Stimulated activated naive CD8-positive, alpha-beta T cell treated with anti-CD3 and anti-CD28 coated beads, Interleukin-15, amount 100 ng/mL, for 72 hours (primary cell): ENCODE measurements around the gene RBM38.

ENCODE experiments used
- ATAC-seq: fragments of 150-1000 bp; cut with Tn5 transposase; 2 replicates; pipeline ENCODE4 v1.10.0; 2021; ENCODE audit warnings: mild to moderate bottlenecking, moderate library complexity
- DNase-seq, 2 donors: peaks; one replicate each; pipeline ENCODE4 v3.0.0; 2021 to 2022
- H3K27ac Mint-ChIP-seq, 2 donors: one replicate each; pipeline ENCODE4 v1.8.0; 2022; ENCODE audit warnings: mild to moderate bottlenecking in 2 of 2, mixed read lengths in 2 of 2, moderate library complexity in 2 of 2
- H3K27me3 Mint-ChIP-seq: one replicate; pipeline ENCODE4 v1.8.0; 2022; ENCODE audit warnings: mixed read lengths
- H3K4me1 Mint-ChIP-seq: one replicate; pipeline ENCODE4 v1.8.0; 2022; ENCODE audit warnings: mild to moderate bottlenecking, mixed read lengths
- H3K4me3 Mint-ChIP-seq, 2 donors: one replicate each; pipeline ENCODE4 v1.8.0; 2022; ENCODE audit warnings: mild to moderate bottlenecking in 2 of 2, mixed read lengths in 2 of 2, moderate library complexity in 1 of 2
- H3K9me3 Mint-ChIP-seq, 2 donors: one replicate each; pipeline ENCODE4 v1.8.0; 2022; ENCODE audit warnings: mixed read lengths in 2 of 2

The RBM38 gene

GRCh38 chr20:57383447-57384347, 7.5 kb upstream of the RBM38 start:
- ATAC-seq, result no peak
- H3K9me3 Mint-ChIP-seq, result no peaks in the 10 kb centered on the region
- peak overlapping the region; percentile 30 to 43 for H3K27ac Mint-ChIP-seq
- H3K4me3 Mint-ChIP-seq, result no peak overlapping the region
- no peak for DNase-seq
- peaks cover 22% of the 10 kb centered on the region for H3K4me1 Mint-ChIP-seq
- no peaks in the 10 kb centered on the region for H3K27me3 Mint-ChIP-seq

GRCh38 chr20:57384486-57384885, 6.7 kb upstream of the RBM38 start:
- ATAC-seq (no peak), DNase-seq (no peak)
- H3K27ac Mint-ChIP-seq, result peak overlapping the region in 1 of 2 donors; percentile 35
- H3K4me1 Mint-ChIP-seq, result peaks cover 24% of the 10 kb centered on the region
- H3K27me3 Mint-ChIP-seq, result no peaks in the 10 kb centered on the region
- H3K9me3 Mint-ChIP-seq, result no peaks in the 10 kb centered on the region
- H3K4me3 Mint-ChIP-seq, result no peak overlapping the region

GRCh38 chr20:57384953-57385761, 6.0 kb upstream of the RBM38 start:
- Mint-ChIP-seq H3K4me3 (no peak overlapping the region), H3K4me1 (peaks cover 30% of the 10 kb centered on the region)

GRCh38 chr20:57385940-57386339, 5.3 kb upstream of the RBM38 start:
- DNase-seq (no peak), ATAC-seq (no peak)
- Mint-ChIP-seq H3K27me3 (no peaks in the 10 kb centered on the region), H3K27ac (peak overlapping the region in 1 of 2 donors; percentile 77), H3K4me3 (no peak overlapping the region), H3K9me3 (no peaks in the 10 kb centered on the region), H3K4me1 (peaks cover 36% of the 10 kb centered on the region)

More at GRCh38 chr20:57384953-57385761, 6.0 kb upstream of the RBM38 start:
- Mint-ChIP-seq H3K27me3 (no peaks in the 10 kb centered on the region), H3K9me3 (no peaks in the 10 kb centered on the region), H3K27ac (no peak overlapping the region)
- ATAC-seq (no peak), DNase-seq (no peak)

- H3K4me1 Mint-ChIP-seq, result peaks cover 33% of the 10 kb centered on the region
- no peaks in the 10 kb centered on the region for H3K27me3 Mint-ChIP-seq
- ATAC-seq (no peak), DNase-seq (no peak)
- H3K27ac Mint-ChIP-seq, result no peak overlapping the region
- no peak overlapping the region for H3K4me3 Mint-ChIP-seq
- no peaks in the 10 kb centered on the region for H3K9me3 Mint-ChIP-seq
Measured at GRCh38 chr20:57386762-57387161, 4.4 kb upstream of the RBM38 start.

GRCh38 chr20:57387463-57387862, 3.7 kb upstream of the RBM38 start:
- no peaks in the 10 kb centered on the region for H3K9me3 Mint-ChIP-seq
- ATAC-seq (no peak), DNase-seq (no peak)
- no peak overlapping the region for H3K27ac Mint-ChIP-seq
- H3K27me3 Mint-ChIP-seq, result no peaks in the 10 kb centered on the region
- H3K4me1 Mint-ChIP-seq, result peaks cover 26% of the 10 kb centered on the region
- H3K4me3 Mint-ChIP-seq, result no peak overlapping the region

- H3K27ac Mint-ChIP-seq, result no peak overlapping the region
- no peaks in the 10 kb centered on the region for H3K27me3 Mint-ChIP-seq
- H3K9me3 Mint-ChIP-seq, result no peaks in the 10 kb centered on the region
- DNase-seq (no peak), ATAC-seq (no peak)
- H3K4me1 Mint-ChIP-seq, result peaks cover 24% of the 10 kb centered on the region
- no peak overlapping the region for H3K4me3 Mint-ChIP-seq
Measured at GRCh38 chr20:57387945-57388371, 3.2 kb upstream of the RBM38 start.

- DNase-seq, result peak; percentile 65 to 71
- Mint-ChIP-seq H3K27ac (peak overlapping the region; percentile 98), H3K27me3 (no peaks in the 10 kb centered on the region), H3K4me1 (peaks cover 30% of the 10 kb centered on the region), H3K4me3 (peak overlapping the region; percentile 95 to 96), H3K9me3 (no peaks in the 10 kb centered on the region)
- peak; percentile 6 for ATAC-seq
Measured at GRCh38 chr20:57388953-57389694, 2.1 kb upstream of the RBM38 start.

- Mint-ChIP-seq H3K27ac (peak overlapping the region; percentile 98), H3K4me3 (peak overlapping the region; percentile 95 to 96), H3K27me3 (no peaks in the 10 kb centered on the region), H3K4me1 (peaks cover 38% of the 10 kb centered on the region), H3K9me3 (no peaks in the 10 kb centered on the region)
- peak; percentile 23 for ATAC-seq
- DNase-seq, result peak; percentile 53 to 71
Measured at GRCh38 chr20:57389695-57390603, 1.2 kb upstream of the RBM38 start.

GRCh38 chr20:57391439-57392301, 474 bp downstream of the RBM38 start:
- Mint-ChIP-seq H3K27ac (peak overlapping the region; percentile 60 to 81), H3K9me3 (no peaks in the 10 kb centered on the region), H3K27me3 (no peaks in the 10 kb centered on the region), H3K4me3 (peak overlapping the region; percentile 82 to 87), H3K4me1 (peaks cover 55% of the 10 kb centered on the region)
- DNase-seq (peak; percentile 59 to 67), ATAC-seq (peak; percentile 20)

- DNase-seq (peak; percentile 74 to 91), ATAC-seq (peak; percentile 78)
- Mint-ChIP-seq H3K9me3 (no peaks in the 10 kb centered on the region), H3K27ac (peak overlapping the region; percentile 72 to 81), H3K27me3 (no peaks in the 10 kb centered on the region), H3K4me1 (peaks cover 65% of the 10 kb centered on the region), H3K4me3 (peak overlapping the region; percentile 82 to 87)
Measured at GRCh38 chr20:57392512-57393271, 1.5 kb downstream of the RBM38 start.

GRCh38 chr20:57393321-57394120, 2.3 kb downstream of the RBM38 start:
- peak overlapping the region; percentile 72 to 81 for H3K27ac Mint-ChIP-seq
- peak overlapping the region; percentile 82 to 87 for H3K4me3 Mint-ChIP-seq
- DNase-seq, result no peak
- ATAC-seq, result no peak
- peaks cover 74% of the 10 kb centered on the region for H3K4me1 Mint-ChIP-seq
- H3K9me3 Mint-ChIP-seq, result no peaks in the 10 kb centered on the region
- H3K27me3 Mint-ChIP-seq, result no peaks in the 10 kb centered on the region
